Measurements from ENCODE around the gene CR1. TPM values are rescaled to one million over a fixed set of nuclear protein-coding genes. Genes with fewer than 3 reads are reported as not detected.
A peak's percentile ranks its signal among the peaks of the same experiment; 100 is the strongest.
"Not testable (repeated sequence)": the region's sequence is repeated elsewhere in the genome, so short reads cannot be mapped to it uniquely, and the experiment has no call there.

Gene CR1
- total and polyA plus RNA-seq, 2 experiments from 2014 or later: 0.65 to 0.76 TPM

GRCh38 chr1:207494171-207494570 is 1.8 kb upstream of the CR1 start (continued):
- no peak for TF ChIP-seq NANOG (IDR thresholded peaks at IDR 0.05; ENCODE audit: borderline replicate concordance)
- no peak for TF ChIP-seq JUNB (IDR thresholded peaks at IDR 0.05; ENCODE audit: unreplicated experiment)
- no peak for TF ChIP-seq EZH2phosphoT487 (IDR thresholded peaks at IDR 0.05; ENCODE audit: unreplicated experiment)
- no peak for TF ChIP-seq CREB1 (CRISPR knock-in tag; IDR thresholded peaks at IDR 0.05; ENCODE audit: low read depth)
- TF ChIP-seq CTCF (conservative IDR thresholded peaks at IDR 0.05; ENCODE audit: low read depth in 2 of 2): no peak
- TF ChIP-seq REST (IDR thresholded peaks at IDR 0.05; ENCODE audit: unreplicated experiment): no peak

GRCh38 chr1:207495281-207495680 is 676 bp upstream of the CR1 start:
- H3K36me3 Mint-ChIP-seq (ENCODE audit: low read depth); H3K27ac Mint-ChIP-seq; H4K20me1 ChIP-seq (replicated peaks; ENCODE audit: insufficient read depth); H3K27ac ChIP-seq (ENCODE audit: low read depth); H3F3A ChIP-seq (replicated peaks; ENCODE audit: low read depth); H3K36me3 ChIP-seq (ENCODE audit: insufficient read depth); ATAC-seq; H3K4me1 Mint-ChIP-seq; H3K79me2 ChIP-seq (replicated peaks; ENCODE audit: insufficient read depth); H3K4me1 ChIP-seq (ENCODE audit: insufficient read depth); H3K9me3 Mint-ChIP-seq: not testable (repeated sequence)
- Histone ChIP-seq H2AFZ (peak overlapping the region; percentile 96), H3K4me2 (peak overlapping the region; percentile 88), H3K9me2 (ENCODE audit: insufficient read depth) (peaks cover 15% of the 10 kb centered on the region), H3K4me3 (peak overlapping the region; percentile 74), H3K27me3 (ENCODE audit: insufficient read depth) (peaks cover 41% of the 10 kb centered on the region)
- DNase-seq (ENCODE audit: low spot score): peak; percentile 43
- Mint-ChIP-seq H3K4me3 (peak overlapping the region; percentile 77), H3K27me3 (ENCODE audit: insufficient read depth, low read depth, poor library complexity) (peaks cover 27% of the 10 kb centered on the region)
- peak; percentile 17; a peak in 1 of 4 replicates for TF ChIP-seq CTCF (conservative IDR thresholded peaks at IDR 0.05; ENCODE audit: low read depth in 2 of 2)

Data from GM23338 (cell line).